ENCODE results near the gene CD52. TPM values are rescaled to one million over a fixed set of nuclear protein-coding genes. Genes with fewer than 3 reads are reported as not detected.

Gene CD52, protein sequence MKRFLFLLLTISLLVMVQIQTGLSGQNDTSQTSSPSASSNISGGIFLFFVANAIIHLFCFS
- total RNA-seq (2014; rRNA removed; shearing (Covaris generic)) (not detected in 2 replicates), polyA plus RNA-seq (2016; fragmentation: Nextera tagmentation; extraction: Ambion mirVana) (7.3 and 9.6 TPM in 2 replicates)
- long read RNA-seq, partial matches to known transcripts: 0 of 1 reads
- long read RNA-seq, other reads (novel, unspliced or antisense): 0 of 1 reads

DNA sequence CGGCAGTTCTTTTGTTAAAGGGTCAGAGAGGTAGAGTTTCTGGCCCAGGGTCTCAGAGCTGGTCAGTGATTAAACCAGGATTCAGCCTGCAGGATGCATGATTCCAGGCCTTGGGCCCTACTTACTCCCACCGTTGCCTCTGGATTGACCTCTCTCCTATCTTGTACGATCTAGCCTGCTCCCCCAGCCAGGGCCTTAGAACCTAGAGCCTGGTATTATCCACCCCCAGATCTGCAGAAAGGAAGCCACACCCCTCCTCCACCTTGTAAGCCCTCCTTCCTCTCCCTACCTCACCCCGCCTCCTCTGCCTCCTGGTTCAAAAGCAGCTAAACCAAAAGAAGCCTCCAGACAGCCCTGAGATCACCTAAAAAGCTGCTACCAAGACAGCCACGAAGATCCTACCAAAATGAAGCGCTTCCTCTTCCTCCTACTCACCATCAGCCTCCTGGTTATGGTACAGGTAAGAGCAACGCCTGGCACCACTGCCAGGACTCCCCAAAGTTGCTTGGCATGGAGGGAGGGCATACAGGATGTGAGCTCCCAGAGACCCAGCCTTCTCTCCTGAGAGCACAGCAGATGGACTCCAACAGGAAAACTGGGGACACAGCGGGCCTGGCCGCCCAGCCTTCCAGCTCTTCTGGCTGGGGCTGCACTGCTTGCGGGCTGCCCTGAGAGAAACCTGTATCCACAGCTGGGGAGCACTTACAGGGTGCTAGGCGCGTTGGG is at the start of gene CD52:
Gene CD52, plus strand, starts transcription at position 347 of the 726 bp plus-strand sequence. Its CDS starts 60 bp downstream, at position 407.
- TF ChIP-seq ZNF114 (CRISPR knock-in tag; IDR thresholded peaks at IDR 0.05) (no peak), EZH2phosphoT487 (IDR thresholded peaks at IDR 0.05; ENCODE audit: unreplicated experiment) (no peak), EZH2 (IDR thresholded peaks at IDR 0.05; ENCODE audit: low read depth, unreplicated experiment) (no peak), STAT1 (IDR thresholded peaks at IDR 0.05; ENCODE audit: unreplicated experiment) (no peak), JUNB (IDR thresholded peaks at IDR 0.05; ENCODE audit: unreplicated experiment) (no peak), POLR2AphosphoS5 (IDR thresholded peaks at IDR 0.05; ENCODE audit: low read depth) (no peak), NANOG (IDR thresholded peaks at IDR 0.05; ENCODE audit: borderline replicate concordance) (no peak), ZNF331 (CRISPR knock-in tag; IDR thresholded peaks at IDR 0.05; ENCODE audit: low read depth) (no peak), CREB1 (CRISPR knock-in tag; IDR thresholded peaks at IDR 0.05; ENCODE audit: low read depth) (no peak)
- TF ChIP-seq, protein P1, sequence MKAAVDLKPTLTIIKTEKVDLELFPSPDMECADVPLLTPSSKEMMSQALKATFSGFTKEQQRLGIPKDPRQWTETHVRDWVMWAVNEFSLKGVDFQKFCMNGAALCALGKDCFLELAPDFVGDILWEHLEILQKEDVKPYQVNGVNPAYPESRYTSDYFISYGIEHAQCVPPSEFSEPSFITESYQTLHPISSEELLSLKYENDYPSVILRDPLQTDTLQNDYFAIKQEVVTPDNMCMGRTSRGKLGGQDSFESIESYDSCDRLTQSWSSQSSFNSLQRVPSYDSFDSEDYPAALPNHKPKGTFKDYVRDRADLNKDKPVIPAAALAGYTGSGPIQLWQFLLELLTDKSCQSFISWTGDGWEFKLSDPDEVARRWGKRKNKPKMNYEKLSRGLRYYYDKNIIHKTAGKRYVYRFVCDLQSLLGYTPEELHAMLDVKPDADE (IDR thresholded peaks at IDR 0.05): no peak
- TF ChIP-seq, protein P2, sequence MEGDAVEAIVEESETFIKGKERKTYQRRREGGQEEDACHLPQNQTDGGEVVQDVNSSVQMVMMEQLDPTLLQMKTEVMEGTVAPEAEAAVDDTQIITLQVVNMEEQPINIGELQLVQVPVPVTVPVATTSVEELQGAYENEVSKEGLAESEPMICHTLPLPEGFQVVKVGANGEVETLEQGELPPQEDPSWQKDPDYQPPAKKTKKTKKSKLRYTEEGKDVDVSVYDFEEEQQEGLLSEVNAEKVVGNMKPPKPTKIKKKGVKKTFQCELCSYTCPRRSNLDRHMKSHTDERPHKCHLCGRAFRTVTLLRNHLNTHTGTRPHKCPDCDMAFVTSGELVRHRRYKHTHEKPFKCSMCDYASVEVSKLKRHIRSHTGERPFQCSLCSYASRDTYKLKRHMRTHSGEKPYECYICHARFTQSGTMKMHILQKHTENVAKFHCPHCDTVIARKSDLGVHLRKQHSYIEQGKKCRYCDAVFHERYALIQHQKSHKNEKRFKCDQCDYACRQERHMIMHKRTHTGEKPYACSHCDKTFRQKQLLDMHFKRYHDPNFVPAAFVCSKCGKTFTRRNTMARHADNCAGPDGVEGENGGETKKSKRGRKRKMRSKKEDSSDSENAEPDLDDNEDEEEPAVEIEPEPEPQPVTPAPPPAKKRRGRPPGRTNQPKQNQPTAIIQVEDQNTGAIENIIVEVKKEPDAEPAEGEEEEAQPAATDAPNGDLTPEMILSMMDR (conservative IDR thresholded peaks at IDR 0.05; ENCODE audit: low read depth in 2 of 2): no peak
- TF ChIP-seq, protein P3, sequence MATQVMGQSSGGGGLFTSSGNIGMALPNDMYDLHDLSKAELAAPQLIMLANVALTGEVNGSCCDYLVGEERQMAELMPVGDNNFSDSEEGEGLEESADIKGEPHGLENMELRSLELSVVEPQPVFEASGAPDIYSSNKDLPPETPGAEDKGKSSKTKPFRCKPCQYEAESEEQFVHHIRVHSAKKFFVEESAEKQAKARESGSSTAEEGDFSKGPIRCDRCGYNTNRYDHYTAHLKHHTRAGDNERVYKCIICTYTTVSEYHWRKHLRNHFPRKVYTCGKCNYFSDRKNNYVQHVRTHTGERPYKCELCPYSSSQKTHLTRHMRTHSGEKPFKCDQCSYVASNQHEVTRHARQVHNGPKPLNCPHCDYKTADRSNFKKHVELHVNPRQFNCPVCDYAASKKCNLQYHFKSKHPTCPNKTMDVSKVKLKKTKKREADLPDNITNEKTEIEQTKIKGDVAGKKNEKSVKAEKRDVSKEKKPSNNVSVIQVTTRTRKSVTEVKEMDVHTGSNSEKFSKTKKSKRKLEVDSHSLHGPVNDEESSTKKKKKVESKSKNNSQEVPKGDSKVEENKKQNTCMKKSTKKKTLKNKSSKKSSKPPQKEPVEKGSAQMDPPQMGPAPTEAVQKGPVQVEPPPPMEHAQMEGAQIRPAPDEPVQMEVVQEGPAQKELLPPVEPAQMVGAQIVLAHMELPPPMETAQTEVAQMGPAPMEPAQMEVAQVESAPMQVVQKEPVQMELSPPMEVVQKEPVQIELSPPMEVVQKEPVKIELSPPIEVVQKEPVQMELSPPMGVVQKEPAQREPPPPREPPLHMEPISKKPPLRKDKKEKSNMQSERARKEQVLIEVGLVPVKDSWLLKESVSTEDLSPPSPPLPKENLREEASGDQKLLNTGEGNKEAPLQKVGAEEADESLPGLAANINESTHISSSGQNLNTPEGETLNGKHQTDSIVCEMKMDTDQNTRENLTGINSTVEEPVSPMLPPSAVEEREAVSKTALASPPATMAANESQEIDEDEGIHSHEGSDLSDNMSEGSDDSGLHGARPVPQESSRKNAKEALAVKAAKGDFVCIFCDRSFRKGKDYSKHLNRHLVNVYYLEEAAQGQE (IDR thresholded peaks at IDR 0.05; ENCODE audit: unreplicated experiment): no peak
- TF ChIP-seq, protein P4, sequence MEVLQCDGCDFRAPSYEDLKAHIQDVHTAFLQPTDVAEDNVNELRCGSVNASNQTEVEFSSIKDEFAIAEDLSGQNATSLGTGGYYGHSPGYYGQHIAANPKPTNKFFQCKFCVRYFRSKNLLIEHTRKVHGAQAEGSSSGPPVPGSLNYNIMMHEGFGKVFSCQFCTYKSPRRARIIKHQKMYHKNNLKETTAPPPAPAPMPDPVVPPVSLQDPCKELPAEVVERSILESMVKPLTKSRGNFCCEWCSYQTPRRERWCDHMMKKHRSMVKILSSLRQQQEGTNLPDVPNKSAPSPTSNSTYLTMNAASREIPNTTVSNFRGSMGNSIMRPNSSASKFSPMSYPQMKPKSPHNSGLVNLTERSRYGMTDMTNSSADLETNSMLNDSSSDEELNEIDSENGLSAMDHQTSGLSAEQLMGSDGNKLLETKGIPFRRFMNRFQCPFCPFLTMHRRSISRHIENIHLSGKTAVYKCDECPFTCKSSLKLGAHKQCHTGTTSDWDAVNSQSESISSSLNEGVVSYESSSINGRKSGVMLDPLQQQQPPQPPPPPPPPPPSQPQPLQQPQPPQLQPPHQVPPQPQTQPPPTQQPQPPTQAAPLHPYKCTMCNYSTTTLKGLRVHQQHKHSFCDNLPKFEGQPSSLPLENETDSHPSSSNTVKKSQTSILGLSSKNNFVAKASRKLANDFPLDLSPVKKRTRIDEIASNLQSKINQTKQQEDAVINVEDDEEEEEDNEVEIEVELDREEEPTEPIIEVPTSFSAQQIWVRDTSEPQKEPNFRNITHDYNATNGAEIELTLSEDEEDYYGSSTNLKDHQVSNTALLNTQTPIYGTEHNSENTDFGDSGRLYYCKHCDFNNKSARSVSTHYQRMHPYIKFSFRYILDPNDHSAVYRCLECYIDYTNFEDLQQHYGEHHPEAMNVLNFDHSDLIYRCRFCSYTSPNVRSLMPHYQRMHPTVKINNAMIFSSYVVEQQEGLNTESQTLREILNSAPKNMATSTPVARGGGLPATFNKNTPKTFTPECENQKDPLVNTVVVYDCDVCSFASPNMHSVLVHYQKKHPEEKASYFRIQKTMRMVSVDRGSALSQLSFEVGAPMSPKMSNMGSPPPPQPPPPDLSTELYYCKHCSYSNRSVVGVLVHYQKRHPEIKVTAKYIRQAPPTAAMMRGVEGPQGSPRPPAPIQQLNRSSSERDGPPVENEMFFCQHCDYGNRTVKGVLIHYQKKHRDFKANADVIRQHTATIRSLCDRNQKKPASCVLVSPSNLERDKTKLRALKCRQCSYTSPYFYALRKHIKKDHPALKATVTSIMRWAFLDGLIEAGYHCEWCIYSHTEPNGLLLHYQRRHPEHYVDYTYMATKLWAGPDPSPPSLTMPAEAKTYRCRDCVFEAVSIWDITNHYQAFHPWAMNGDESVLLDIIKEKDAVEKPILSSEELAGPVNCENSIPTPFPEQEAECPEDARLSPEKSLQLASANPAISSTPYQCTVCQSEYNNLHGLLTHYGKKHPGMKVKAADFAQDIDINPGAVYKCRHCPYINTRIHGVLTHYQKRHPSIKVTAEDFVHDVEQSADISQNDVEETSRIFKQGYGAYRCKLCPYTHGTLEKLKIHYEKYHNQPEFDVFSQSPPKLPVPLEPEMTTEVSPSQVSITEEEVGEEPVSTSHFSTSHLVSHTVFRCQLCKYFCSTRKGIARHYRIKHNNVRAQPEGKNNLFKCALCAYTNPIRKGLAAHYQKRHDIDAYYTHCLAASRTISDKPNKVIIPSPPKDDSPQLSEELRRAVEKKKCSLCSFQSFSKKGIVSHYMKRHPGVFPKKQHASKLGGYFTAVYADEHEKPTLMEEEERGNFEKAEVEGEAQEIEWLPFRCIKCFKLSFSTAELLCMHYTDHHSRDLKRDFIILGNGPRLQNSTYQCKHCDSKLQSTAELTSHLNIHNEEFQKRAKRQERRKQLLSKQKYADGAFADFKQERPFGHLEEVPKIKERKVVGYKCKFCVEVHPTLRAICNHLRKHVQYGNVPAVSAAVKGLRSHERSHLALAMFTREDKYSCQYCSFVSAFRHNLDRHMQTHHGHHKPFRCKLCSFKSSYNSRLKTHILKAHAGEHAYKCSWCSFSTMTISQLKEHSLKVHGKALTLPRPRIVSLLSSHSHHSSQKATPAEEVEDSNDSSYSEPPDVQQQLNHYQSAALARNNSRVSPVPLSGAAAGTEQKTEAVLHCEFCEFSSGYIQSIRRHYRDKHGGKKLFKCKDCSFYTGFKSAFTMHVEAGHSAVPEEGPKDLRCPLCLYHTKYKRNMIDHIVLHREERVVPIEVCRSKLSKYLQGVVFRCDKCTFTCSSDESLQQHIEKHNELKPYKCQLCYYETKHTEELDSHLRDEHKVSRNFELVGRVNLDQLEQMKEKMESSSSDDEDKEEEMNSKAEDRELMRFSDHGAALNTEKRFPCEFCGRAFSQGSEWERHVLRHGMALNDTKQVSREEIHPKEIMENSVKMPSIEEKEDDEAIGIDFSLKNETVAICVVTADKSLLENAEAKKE (CRISPR knock-in tag; IDR thresholded peaks at IDR 0.05): no peak
- peaks cover 9% of the 10 kb centered on the region for H3K36me3 Mint-ChIP-seq (ENCODE audit: low read depth)
- Histone ChIP-seq H3K4me1 (ENCODE audit: insufficient read depth) (peaks cover 29% of the 10 kb centered on the region), H3K27me3 (ENCODE audit: insufficient read depth) (no peaks in the 10 kb centered on the region), H3K9me2 (ENCODE audit: insufficient read depth) (no peaks in the 10 kb centered on the region), H4K20me1 (replicated peaks; ENCODE audit: insufficient read depth) (no peaks in the 10 kb centered on the region), H3F3A (replicated peaks; ENCODE audit: low read depth) (peaks cover 9% of the 10 kb centered on the region; the same call in 1 of the 2 replicates), H3K4me3 (no peak within 1 kb of the TSS), H2AFZ (0 out of 2 replicates have a peak within 1 kb of the TSS, but pooled peaks have one; percentile 23), H3K27ac (ENCODE audit: low read depth) (peak within 1 kb of the TSS; percentile 74), H3K79me2 (replicated peaks; ENCODE audit: insufficient read depth) (no peaks in the 10 kb centered on the region), H3K36me3 (ENCODE audit: insufficient read depth) (no peaks in the 10 kb centered on the region), H3K4me2 (peak within 1 kb of the TSS; percentile 68)
- DNase-seq (ENCODE audit: low spot score) (peak; percentile 71), ATAC-seq (peak; percentile 77)
- H3K27me3 Mint-ChIP-seq (ENCODE audit: insufficient read depth, low read depth, poor library complexity): peaks cover 11% of the 10 kb centered on the region
- H3K4me1 Mint-ChIP-seq: peaks cover 32% of the 10 kb centered on the region
- no peaks in the 10 kb centered on the region; the same call in 2 of the 3 replicates for H3K9me3 Mint-ChIP-seq
- peak within 1 kb of the TSS; percentile 24 for H3K27ac Mint-ChIP-seq
- H3K4me3 Mint-ChIP-seq: peak within 1 kb of the TSS; percentile 1; the same call in 1 of the 3 replicates
